ENCODE data around the gene IER3. TPM values are rescaled to one million over a fixed set of nuclear protein-coding genes. Genes with fewer than 3 reads are reported as not detected.
A peak's percentile ranks its signal among the peaks of the same experiment; 100 is the strongest.

IER3 gene
- total and polyA plus RNA-seq, 9 of the 15 experiments (the other 6 are each of a cell fraction or from before 2014, with no cell fraction given), result 1.5 to 30.0 (median 11.5) TPM

DNA sequence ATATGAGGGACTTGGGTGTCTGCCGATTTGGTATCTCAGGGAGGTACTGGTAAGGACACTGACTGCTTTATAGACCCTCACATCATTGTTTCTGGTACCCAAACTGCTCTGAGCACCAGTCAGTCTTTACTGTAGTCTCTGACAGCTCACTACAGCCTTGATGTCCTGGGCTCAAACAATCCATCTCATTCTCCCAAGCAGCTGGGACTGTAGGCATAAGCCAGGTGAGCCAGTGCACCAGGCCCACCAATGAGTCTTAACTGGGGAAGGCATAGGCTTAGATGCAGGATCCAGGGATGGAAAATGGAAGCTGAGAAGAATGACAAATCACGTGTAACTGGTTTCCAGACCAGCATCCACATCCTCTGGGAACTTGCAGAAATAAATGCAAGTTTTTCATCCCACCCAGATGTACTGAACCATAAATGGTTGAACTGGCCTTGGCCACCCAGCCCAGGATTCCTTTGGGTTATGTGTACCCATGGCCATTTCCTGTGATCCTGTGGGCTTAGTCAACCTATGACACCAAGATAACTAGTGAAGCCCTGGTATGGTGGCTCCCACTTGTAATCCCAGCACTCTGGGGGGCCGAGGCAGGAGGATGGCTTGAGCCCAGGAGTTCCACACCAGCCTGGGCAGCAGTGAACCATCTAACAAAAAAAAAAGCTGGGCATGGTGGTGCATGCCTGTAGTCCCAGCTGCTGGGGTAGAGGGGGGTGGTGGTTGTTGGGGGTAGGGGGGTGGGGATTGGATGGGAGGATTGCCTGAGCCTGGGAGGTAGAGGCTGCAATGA, 18.4 kb downstream of the IER3 start (continued):
- TF ChIP-seq, protein P1, sequence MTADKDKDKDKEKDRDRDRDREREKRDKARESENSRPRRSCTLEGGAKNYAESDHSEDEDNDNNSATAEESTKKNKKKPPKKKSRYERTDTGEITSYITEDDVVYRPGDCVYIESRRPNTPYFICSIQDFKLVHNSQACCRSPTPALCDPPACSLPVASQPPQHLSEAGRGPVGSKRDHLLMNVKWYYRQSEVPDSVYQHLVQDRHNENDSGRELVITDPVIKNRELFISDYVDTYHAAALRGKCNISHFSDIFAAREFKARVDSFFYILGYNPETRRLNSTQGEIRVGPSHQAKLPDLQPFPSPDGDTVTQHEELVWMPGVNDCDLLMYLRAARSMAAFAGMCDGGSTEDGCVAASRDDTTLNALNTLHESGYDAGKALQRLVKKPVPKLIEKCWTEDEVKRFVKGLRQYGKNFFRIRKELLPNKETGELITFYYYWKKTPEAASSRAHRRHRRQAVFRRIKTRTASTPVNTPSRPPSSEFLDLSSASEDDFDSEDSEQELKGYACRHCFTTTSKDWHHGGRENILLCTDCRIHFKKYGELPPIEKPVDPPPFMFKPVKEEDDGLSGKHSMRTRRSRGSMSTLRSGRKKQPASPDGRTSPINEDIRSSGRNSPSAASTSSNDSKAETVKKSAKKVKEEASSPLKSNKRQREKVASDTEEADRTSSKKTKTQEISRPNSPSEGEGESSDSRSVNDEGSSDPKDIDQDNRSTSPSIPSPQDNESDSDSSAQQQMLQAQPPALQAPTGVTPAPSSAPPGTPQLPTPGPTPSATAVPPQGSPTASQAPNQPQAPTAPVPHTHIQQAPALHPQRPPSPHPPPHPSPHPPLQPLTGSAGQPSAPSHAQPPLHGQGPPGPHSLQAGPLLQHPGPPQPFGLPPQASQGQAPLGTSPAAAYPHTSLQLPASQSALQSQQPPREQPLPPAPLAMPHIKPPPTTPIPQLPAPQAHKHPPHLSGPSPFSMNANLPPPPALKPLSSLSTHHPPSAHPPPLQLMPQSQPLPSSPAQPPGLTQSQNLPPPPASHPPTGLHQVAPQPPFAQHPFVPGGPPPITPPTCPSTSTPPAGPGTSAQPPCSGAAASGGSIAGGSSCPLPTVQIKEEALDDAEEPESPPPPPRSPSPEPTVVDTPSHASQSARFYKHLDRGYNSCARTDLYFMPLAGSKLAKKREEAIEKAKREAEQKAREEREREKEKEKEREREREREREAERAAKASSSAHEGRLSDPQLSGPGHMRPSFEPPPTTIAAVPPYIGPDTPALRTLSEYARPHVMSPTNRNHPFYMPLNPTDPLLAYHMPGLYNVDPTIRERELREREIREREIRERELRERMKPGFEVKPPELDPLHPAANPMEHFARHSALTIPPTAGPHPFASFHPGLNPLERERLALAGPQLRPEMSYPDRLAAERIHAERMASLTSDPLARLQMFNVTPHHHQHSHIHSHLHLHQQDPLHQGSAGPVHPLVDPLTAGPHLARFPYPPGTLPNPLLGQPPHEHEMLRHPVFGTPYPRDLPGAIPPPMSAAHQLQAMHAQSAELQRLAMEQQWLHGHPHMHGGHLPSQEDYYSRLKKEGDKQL (CRISPR knock-in tag; IDR thresholded peaks at IDR 0.05; ENCODE audit: borderline replicate concordance), result no peak
- TF ChIP-seq ZNF79 (CRISPR knock-in tag; IDR thresholded peaks at IDR 0.05; ENCODE audit: low read depth) (no peak), CHD2 (IDR thresholded peaks at IDR 0.05; ENCODE audit: low read depth, low read length) (peak; percentile 60; the same call in 1 of the 2 replicates), NUFIP1 (IDR thresholded peaks at IDR 0.05; ENCODE audit: partially characterized antibody) (no peak), ZNF76 (CRISPR knock-in tag; IDR thresholded peaks at IDR 0.05; ENCODE audit: borderline replicate concordance) (no peak), CREB1 (IDR thresholded peaks at IDR 0.05) (0 out of 2 replicates have a peak, but pooled peaks have one; percentile 6), CREB1 (CRISPR knock-in tag; IDR thresholded peaks at IDR 0.05) (no peak), SRSF7 (optimal IDR thresholded peaks at IDR 0.05; ENCODE audit: low read depth, low read length) (no peak), EHMT2 (IDR thresholded peaks at IDR 0.05) (no peak), BMI1 (IDR thresholded peaks at IDR 0.05; ENCODE audit: low read length) (no peak), TAF15 (IDR thresholded peaks at IDR 0.05; ENCODE audit: low read depth, low read length) (no peak), SP1 (CRISPR knock-in tag; IDR thresholded peaks at IDR 0.05) (no peak), ZBTB8A (IDR thresholded peaks at IDR 0.05; ENCODE audit: partially characterized antibody) (no peak)
- TF ChIP-seq, protein P2, sequence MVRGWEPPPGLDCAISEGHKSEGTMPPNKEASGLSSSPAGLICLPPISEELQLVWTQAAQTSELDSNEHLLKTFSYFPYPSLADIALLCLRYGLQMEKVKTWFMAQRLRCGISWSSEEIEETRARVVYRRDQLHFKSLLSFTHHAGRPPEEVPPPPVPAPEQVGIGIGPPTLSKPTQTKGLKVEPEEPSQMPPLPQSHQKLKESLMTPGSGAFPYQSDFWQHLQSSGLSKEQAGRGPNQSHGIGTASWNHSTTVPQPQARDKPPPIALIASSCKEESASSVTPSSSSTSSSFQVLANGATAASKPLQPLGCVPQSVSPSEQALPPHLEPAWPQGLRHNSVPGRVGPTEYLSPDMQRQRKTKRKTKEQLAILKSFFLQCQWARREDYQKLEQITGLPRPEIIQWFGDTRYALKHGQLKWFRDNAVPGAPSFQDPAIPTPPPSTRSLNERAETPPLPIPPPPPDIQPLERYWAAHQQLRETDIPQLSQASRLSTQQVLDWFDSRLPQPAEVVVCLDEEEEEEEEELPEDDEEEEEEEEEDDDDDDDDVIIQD (CRISPR knock-in tag; IDR thresholded peaks at IDR 0.05), result no peak
- TF ChIP-seq, protein P3, sequence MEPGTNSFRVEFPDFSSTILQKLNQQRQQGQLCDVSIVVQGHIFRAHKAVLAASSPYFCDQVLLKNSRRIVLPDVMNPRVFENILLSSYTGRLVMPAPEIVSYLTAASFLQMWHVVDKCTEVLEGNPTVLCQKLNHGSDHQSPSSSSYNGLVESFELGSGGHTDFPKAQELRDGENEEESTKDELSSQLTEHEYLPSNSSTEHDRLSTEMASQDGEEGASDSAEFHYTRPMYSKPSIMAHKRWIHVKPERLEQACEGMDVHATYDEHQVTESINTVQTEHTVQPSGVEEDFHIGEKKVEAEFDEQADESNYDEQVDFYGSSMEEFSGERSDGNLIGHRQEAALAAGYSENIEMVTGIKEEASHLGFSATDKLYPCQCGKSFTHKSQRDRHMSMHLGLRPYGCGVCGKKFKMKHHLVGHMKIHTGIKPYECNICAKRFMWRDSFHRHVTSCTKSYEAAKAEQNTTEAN (CRISPR knock-in tag; IDR thresholded peaks at IDR 0.05), result no peak
- TF ChIP-seq, protein P4, sequence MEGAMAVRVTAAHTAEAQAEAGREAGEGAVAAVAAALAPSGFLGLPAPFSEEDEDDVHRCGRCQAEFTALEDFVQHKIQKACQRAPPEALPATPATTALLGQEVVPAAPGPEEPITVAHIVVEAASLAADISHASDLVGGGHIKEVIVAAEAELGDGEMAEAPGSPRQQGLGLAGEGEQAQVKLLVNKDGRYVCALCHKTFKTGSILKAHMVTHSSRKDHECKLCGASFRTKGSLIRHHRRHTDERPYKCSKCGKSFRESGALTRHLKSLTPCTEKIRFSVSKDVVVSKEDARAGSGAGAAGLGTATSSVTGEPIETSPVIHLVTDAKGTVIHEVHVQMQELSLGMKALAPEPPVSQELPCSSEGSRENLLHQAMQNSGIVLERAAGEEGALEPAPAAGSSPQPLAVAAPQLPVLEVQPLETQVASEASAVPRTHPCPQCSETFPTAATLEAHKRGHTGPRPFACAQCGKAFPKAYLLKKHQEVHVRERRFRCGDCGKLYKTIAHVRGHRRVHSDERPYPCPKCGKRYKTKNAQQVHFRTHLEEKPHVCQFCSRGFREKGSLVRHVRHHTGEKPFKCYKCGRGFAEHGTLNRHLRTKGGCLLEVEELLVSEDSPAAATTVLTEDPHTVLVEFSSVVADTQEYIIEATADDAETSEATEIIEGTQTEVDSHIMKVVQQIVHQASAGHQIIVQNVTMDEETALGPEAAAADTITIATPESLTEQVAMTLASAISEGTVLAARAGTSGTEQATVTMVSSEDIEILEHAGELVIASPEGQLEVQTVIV (CRISPR knock-in tag; IDR thresholded peaks at IDR 0.05; ENCODE audit: borderline replicate concordance), result no peak
- TF ChIP-seq, protein P5, sequence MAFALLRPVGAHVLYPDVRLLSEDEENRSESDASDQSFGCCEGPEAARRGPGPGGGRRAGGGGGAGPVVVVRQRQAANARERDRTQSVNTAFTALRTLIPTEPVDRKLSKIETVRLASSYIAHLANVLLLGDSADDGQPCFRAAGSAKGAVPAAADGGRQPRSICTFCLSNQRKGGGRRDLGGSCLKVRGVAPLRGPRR (CRISPR knock-in tag; IDR thresholded peaks at IDR 0.05), result no peak
